Activated CD4-positive, alpha-beta T cell treated with anti-CD3 and anti-CD28 coated beads, Interleukin-2, amount 10 ng/mL, durations not matched to agents 7 days and 5 days (primary cell): ENCODE measurements around the gene CENPB. TPM values are rescaled to one million over a fixed set of nuclear protein-coding genes. Genes with fewer than 3 reads are reported as not detected.

Source experiments
- CTCF ChIA-PET: fragments of 350-600 bp; sonication (Branson Sonifier 250); formaldehyde crosslinking; loops from one replicate; lab custom pipeline; 2021; ENCODE audit warnings: antibody characterized with exemption; lab: Charles Lee
- POLR2A ChIA-PET: fragments of 350-600 bp; sonication (Branson Sonifier 250); formaldehyde crosslinking; loops from one replicate; lab custom pipeline; 2021; ENCODE audit warnings: antibody characterized with exemption; lab: Charles Lee
- DNase-seq: peaks from one replicate; pipeline ENCODE4 v3.0.0-alpha.2; 2020
- H3K27ac Mint-ChIP-seq: one replicate; pipeline ENCODE4 v1.8.0; 2021; ENCODE audit warnings: mild to moderate bottlenecking, moderate library complexity, mixed read lengths
- H3K27me3 Mint-ChIP-seq: one replicate; pipeline ENCODE4 v1.8.0; 2021; ENCODE audit warnings: mixed read lengths
- H3K36me3 Mint-ChIP-seq: one replicate; pipeline ENCODE4 v1.8.0; 2021; ENCODE audit warnings: low read depth, mixed read lengths
- H3K4me1 Mint-ChIP-seq: one replicate; pipeline ENCODE4 v1.8.0; 2021; ENCODE audit warnings: mixed read lengths
- H3K4me3 Mint-ChIP-seq: one replicate; pipeline ENCODE4 v1.8.0; 2021; ENCODE audit warnings: mild to moderate bottlenecking, moderate library complexity, mixed read lengths
- H3K9me3 Mint-ChIP-seq: one replicate; pipeline ENCODE4 v1.8.0; 2021; ENCODE audit warnings: mixed read lengths
- total RNA-seq, 2 experiments: library from RNA; stranded (reverse); gene quantifications; one replicate each; pipeline ENCODE4 v1.2.3, GENCODE V29; 2021

Gene CENPB
- total RNA-seq, 2 experiments from 2014 or later: 77.8 to 85.6 TPM

DNA sequence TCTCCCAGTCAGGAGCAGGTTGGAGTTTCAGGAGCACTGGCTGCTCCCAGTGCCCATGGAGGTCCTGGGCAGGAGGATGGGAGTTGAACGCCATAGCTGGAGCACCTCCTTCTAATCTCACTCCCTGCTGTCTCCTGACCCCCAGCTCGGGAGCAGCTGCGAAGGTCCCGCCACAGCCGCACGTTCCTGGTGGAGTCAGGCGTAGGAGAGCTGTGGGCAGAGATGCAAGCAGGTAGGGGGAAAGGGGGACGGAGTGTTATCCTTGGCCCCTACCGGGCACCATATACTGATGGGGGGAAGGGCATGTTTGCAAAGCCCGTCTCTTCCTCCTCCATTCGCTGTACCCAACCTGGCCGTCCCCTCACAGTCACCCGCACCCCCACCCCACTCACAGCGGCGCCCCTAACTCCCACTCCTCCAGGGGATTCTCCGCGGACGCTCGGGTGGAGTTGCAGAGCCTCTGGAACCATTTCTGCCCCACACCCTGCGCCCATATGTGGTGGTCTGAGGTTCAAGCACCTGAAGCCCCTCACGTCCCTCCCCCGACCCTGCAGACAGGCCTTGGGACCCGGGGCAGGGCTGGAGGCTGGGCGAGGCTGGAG is 37.4 kb downstream of the CENPB start:
- DNase-seq: no peak

DNA sequence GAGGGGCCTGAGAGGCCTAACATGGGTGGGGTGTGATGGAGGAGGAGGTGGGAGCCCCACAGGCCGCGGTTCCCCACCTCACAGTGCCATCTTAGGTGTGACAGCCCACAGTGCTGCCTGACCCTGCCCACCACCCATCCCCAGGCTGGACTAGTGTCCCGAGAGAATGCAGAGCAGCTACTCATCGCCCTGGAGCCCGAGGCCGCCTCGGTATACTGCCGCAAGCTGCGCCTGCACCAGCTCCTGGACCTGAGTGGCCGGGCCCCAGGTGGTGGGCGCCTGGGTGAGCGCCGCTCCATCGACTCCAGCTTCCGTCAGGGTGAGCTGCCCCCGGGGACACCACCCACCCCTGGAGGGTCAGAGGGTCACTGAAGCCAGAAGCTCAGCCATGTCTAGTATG is 38.5 kb downstream of the CENPB start:
- Mint-ChIP-seq H3K9me3 (no peaks in the 10 kb centered on the region), H3K36me3 (no peaks in the 10 kb centered on the region), H3K27ac (no peak overlapping the region), H3K4me3 (no peak overlapping the region), H3K27me3 (peaks cover 2% of the 10 kb centered on the region), H3K4me1 (peaks cover 29% of the 10 kb centered on the region)
- no peak for DNase-seq
- CTCF ChIA-PET: interaction anchor here (0.6 to 2.0 kb wide), 6 partner anchors 9 to 108 kb away, joined by 3 to 6 read pairs (median 3); partner anchors contain the start of gene ADISSP
- POLR2A ChIA-PET: no interaction called here

More for the DNA sequence above, 37.4 kb downstream of the CENPB start:
- POLR2A ChIA-PET: no interaction called here
- Mint-ChIP-seq H3K4me1 (peaks cover 29% of the 10 kb centered on the region), H3K27ac (no peak overlapping the region), H3K36me3 (no peaks in the 10 kb centered on the region), H3K4me3 (no peak overlapping the region), H3K27me3 (no peaks in the 10 kb centered on the region), H3K9me3 (no peaks in the 10 kb centered on the region)
- CTCF ChIA-PET: interaction anchor here (0.6 to 7.0 kb wide), 5 partner anchors 8 to 192 kb away, joined by 3 to 28 read pairs (median 6); partner anchors contain the start of gene ADISSP

DNA sequence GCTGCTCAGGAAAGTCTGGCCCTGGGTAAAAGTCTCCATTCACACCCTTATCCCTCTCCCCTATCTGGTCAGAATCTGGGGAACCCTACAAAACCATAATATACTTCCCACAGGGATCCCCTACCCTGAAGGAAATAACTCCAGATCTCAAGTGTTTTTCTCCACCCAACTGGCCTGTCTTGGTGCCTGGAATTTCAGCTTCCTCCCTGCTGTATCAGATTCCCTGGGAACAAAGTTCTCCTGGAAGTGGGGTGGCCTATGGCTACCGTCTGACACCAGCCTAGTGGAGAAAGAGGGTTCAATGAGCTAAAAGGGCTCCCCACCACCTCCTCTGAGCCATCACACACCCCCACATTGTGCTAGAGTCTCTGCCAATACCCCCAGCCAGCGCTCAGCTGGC is 39.1 kb downstream of the CENPB start:
- Mint-ChIP-seq H3K4me3 (no peak overlapping the region), H3K36me3 (no peaks in the 10 kb centered on the region), H3K9me3 (no peaks in the 10 kb centered on the region), H3K27ac (no peak overlapping the region), H3K4me1 (peaks cover 25% of the 10 kb centered on the region), H3K27me3 (peaks cover 2% of the 10 kb centered on the region)
- ChIA-PET POLR2A (no interaction called here), CTCF (interaction anchor here (0.8 to 2.0 kb wide), 5 partner anchors 10 to 108 kb away, joined by 3 to 6 read pairs (median 3); partner anchors contain the start of gene ADISSP)
- no peak for DNase-seq

DNA sequence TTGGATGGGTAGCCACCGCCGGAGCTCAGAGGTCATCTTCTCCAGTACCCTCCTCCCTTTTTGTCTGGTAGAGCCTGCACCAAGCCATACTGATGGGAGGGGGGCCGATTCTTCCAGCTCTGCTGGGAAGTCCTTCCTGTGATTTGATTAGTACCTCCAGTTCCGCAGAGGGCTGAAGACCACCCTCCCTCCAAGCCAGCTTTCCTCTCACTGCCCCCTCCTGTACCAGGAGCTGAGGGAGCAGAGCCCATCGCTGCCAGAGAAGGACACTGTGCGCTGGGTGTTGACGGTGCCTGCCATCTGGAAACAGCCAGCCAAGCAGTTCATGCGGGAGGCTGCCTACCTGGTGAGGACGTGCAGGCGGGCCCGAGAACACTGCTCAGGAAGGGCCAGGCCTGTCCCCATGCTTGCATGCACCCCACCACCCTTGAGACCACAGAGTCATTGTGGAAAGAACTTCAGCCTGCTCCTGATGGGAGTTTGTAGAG is 40.8 kb downstream of the CENPB start:
- ChIA-PET CTCF (interaction anchor here (0.7 to 2.0 kb wide), 6 partner anchors 11 to 339 kb away, joined by 3 to 9 read pairs (median 4); partner anchors contain the start of genes ADISSP and CENPB), POLR2A (no interaction called here)
- H3K9me3 Mint-ChIP-seq: no peaks in the 10 kb centered on the region
- H3K4me3 Mint-ChIP-seq: no peak overlapping the region
- no peak for DNase-seq
- no peak overlapping the region for H3K27ac Mint-ChIP-seq
- H3K27me3 Mint-ChIP-seq: peaks cover 2% of the 10 kb centered on the region
- peaks cover 17% of the 10 kb centered on the region for H3K4me1 Mint-ChIP-seq
- no peaks in the 10 kb centered on the region for H3K36me3 Mint-ChIP-seq

DNA sequence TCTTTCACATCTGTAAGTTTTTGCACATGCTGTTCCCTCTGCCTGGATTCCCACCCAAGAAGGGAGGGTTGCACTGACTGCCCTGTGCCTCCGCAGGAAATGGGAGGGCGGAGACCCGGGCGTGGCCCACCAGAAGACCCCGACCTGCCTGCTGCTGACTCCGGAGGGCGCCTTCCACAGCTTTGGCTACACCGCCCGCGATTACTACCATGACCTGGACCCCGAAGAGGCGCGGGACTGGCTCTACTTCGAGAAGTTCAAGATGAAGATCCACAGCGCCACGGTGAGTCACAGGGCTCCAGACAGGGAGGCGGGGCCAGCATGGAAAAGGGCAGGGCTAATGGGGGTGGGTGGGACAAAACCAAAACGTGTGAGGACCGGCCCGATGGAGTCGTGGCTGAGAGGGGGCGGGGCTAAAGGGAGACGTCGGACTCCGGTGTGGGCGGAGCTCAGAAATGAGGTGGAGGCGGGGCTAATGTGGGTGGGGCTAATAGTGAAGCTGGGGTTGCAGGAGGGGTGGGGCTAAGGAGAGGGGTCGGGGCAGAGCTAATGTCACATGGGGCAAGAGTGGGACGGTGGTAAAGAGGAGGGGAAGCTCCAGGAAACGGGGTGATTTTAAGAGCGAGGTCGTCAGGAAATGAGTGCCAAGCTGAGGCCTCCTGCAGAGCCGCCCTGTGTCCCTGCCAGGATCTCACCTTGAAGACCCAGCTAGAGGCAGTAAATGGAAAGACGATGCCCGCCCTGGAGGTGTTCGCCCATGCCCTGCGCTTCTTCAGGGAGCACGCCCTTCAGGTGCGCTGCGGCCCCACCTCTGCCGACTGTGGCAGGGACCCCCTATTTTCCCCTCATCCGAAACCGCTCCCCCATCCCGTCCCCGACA is 41.5 kb downstream of the CENPB start:
- CTCF ChIA-PET: interaction anchor here (0.7 to 2.0 kb wide), 6 partner anchors 12 to 340 kb away, joined by 3 to 9 read pairs (median 4); partner anchors contain the start of genes ADISSP and CENPB

DNA sequence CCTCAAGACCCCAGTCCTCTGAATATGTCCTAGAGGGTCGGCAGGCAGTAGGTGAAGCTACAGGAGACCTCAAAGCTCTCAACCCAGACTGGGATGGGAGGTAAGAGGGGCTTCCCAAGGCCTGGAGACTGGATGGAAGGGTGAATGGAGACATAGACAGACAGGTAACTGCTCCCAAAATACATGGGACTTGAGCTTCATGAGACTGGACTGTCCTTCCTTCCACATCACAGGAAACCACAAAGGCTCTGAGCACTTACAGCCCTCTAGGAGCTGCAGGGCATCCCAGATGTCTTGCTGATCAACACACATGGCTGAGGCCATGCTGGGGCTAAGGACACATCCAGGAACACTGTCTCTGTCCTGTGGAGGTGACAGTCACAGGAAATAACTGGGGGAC is 42.5 kb downstream of the CENPB start:
- peaks cover 16% of the 10 kb centered on the region for H3K4me1 Mint-ChIP-seq
- no peak overlapping the region for H3K4me3 Mint-ChIP-seq
- H3K27ac Mint-ChIP-seq: no peak overlapping the region
- POLR2A ChIA-PET: no interaction called here
- H3K36me3 Mint-ChIP-seq: no peaks in the 10 kb centered on the region
- CTCF ChIA-PET: interaction anchor here (0.9 to 2.0 kb wide), 2 partner anchors 24 to 47 kb away, joined by 3 to 9 read pairs; partner anchors contain the start of gene ADISSP
- peaks cover 2% of the 10 kb centered on the region for H3K27me3 Mint-ChIP-seq
- no peak for DNase-seq
- no peaks in the 10 kb centered on the region for H3K9me3 Mint-ChIP-seq

More for the DNA sequence above, 41.5 kb downstream of the CENPB start:
- no peak overlapping the region for H3K27ac Mint-ChIP-seq
- H3K27me3 Mint-ChIP-seq: peaks cover 2% of the 10 kb centered on the region
- peak; percentile 69 for DNase-seq
- H3K4me1 Mint-ChIP-seq: peaks cover 16% of the 10 kb centered on the region
- H3K4me3 Mint-ChIP-seq: peak overlapping the region; percentile 28
- no peaks in the 10 kb centered on the region for H3K36me3 Mint-ChIP-seq
- POLR2A ChIA-PET: no interaction called here
- H3K9me3 Mint-ChIP-seq: no peaks in the 10 kb centered on the region

DNA sequence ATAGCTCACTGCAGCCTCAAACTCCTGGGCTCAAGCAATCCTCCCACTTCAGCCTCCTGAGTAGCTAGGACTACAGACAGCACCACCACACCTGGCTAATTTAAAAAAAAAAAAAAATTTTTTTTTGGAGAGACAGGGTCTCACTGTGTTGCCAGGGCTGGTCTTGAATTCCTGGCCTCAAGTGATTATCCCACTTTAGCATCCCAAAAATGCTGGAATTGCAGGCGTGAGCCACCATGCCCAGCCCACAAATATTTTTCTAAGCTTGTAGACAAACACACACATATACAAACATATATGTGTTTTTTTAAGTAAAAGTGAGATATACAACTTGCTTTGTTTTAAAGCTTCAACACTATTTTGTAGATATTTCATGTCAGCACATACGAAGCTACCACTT is 43.3 kb downstream of the CENPB start:
- ChIA-PET POLR2A (no interaction called here), CTCF (interaction anchor here (1.1 kb wide), 1 partner anchor 14 kb away, joined by 5 read pairs; no protein-coding TSS in a partner anchor)

DNA sequence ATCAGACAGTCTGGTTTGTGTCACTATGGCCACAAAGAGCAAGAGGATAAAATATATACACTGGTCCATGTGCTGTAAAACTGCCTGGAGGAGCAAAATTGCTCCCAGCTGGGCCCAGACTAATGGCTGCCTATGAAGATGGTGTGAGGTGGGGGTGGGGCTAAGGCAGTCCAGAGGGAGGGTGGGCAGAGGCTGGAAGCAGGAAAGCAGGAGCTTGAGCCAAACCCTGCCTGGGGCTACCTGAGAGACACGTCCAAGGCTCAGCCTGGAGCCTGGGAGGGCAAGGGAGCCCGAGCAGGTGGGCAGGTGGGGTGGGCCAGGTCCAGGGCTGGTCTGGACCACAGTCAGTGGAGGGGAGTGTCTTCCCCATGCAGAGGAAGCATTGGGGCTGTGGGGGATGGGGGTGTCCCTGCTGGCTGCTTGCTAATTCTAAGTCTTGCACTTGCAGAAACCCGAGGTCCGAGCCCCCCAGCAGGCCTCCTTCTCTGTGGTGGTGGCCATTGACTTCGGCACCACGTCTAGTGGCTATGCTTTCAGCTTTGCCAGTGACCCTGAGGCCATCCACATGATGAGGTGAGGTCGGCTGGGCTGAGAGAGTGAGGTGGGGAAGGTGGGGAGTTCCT is 44.6 kb downstream of the CENPB start:
- no peaks in the 10 kb centered on the region for H3K36me3 Mint-ChIP-seq
- no peak for DNase-seq
- peaks cover 16% of the 10 kb centered on the region for H3K4me1 Mint-ChIP-seq
- ChIA-PET POLR2A (no interaction called here), CTCF (interaction anchor here (0.6 to 2.1 kb wide), 6 partner anchors 8 to 402 kb away, joined by 3 to 7 read pairs (median 4); partner anchors contain the start of gene HSPA12B)
- H3K27me3 Mint-ChIP-seq: peaks cover 5% of the 10 kb centered on the region
- H3K27ac Mint-ChIP-seq: no peak overlapping the region
- H3K4me3 Mint-ChIP-seq: no peak overlapping the region
- no peaks in the 10 kb centered on the region for H3K9me3 Mint-ChIP-seq

More for the DNA sequence above, 43.3 kb downstream of the CENPB start:
- H3K27ac Mint-ChIP-seq: no peak overlapping the region
- peaks cover 2% of the 10 kb centered on the region for H3K27me3 Mint-ChIP-seq
- H3K9me3 Mint-ChIP-seq: no peaks in the 10 kb centered on the region
- DNase-seq: no peak
- no peaks in the 10 kb centered on the region for H3K36me3 Mint-ChIP-seq
- no peak overlapping the region for H3K4me3 Mint-ChIP-seq
- H3K4me1 Mint-ChIP-seq: peaks cover 16% of the 10 kb centered on the region

DNA sequence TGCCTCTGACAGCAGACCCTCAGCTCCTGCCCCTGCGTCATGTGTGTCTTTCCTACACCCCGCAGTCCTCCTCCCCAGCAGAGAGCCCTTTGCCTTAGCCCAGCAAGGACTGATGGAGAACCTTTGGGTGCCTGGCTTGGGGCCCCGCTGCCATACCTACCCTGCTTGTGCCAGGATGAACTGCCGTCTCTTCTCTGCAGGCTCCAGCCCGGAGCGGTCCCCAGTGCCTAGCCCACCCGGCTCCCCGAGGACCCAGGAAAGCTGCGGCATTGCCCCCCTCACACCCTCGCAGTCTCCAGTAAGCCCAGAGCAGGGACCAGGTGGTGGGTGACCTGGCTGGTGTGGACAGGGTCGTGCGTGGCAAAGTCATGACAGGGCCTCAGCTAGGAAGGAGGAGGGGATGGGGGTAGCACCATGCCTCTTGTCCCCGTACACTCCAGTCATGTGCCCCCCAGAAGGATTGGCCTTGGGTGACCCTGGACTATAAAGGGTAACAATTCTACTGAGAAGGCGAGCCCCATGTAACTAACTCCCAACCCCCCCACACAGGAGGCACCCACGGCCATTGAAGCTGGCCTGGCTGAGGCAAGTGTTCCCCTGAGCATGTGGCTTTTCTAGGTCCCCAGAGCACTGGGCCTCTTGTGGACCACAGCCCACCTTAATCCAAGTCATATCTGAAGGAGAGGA is 45.8 kb downstream of the CENPB start:
- POLR2A ChIA-PET: no interaction called here
- H3K27me3 Mint-ChIP-seq: peaks cover 12% of the 10 kb centered on the region
- DNase-seq: no peak
- no peak overlapping the region for H3K4me3 Mint-ChIP-seq
- H3K27ac Mint-ChIP-seq: no peak overlapping the region
- no peaks in the 10 kb centered on the region for H3K9me3 Mint-ChIP-seq
- no peaks in the 10 kb centered on the region for H3K36me3 Mint-ChIP-seq
- CTCF ChIA-PET: interaction anchor here (0.6 to 2.1 kb wide), 9 partner anchors 9 to 403 kb away, joined by 3 to 6 read pairs (median 3); no protein-coding TSS in a partner anchor
- H3K4me1 Mint-ChIP-seq: peaks cover 16% of the 10 kb centered on the region

DNA sequence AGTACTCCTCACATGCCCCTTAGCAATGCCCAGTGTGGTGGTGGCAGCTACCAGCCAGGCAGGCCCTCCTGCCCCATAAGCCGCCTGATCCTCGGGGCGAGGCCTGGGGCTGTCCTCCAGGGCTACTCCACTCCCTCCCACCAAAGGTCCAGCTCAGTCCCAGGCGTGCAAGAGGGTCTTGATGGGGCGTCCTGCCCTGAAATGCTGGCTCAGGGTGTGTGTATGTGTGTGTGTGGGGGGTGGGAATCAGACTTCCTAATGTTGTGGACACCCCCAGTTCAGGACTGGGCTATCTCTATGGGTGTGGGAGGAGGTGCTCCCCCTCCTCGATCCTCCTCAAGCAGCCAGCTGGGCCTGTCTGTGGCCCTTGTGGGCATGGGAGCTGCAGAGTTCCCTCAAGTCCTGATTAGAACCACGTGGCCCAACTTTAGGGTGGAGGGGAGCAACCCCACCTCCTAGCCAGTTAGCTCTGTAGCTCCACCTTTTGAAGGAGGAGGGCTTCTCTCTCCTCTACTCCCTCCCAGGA is 46.6 kb downstream of the CENPB start:
- H3K9me3 Mint-ChIP-seq: no peaks in the 10 kb centered on the region
- POLR2A ChIA-PET: no interaction called here
- no peak overlapping the region for H3K27ac Mint-ChIP-seq
- no peak overlapping the region for H3K4me3 Mint-ChIP-seq
- CTCF ChIA-PET: interaction anchor here (0.6 to 2.1 kb wide), 6 partner anchors 10 to 497 kb away, joined by 3 to 6 read pairs (median 3); no protein-coding TSS in a partner anchor
- H3K4me1 Mint-ChIP-seq: peaks cover 9% of the 10 kb centered on the region
- no peaks in the 10 kb centered on the region for H3K36me3 Mint-ChIP-seq
- H3K27me3 Mint-ChIP-seq: peaks cover 14% of the 10 kb centered on the region
- DNase-seq: no peak

DNA sequence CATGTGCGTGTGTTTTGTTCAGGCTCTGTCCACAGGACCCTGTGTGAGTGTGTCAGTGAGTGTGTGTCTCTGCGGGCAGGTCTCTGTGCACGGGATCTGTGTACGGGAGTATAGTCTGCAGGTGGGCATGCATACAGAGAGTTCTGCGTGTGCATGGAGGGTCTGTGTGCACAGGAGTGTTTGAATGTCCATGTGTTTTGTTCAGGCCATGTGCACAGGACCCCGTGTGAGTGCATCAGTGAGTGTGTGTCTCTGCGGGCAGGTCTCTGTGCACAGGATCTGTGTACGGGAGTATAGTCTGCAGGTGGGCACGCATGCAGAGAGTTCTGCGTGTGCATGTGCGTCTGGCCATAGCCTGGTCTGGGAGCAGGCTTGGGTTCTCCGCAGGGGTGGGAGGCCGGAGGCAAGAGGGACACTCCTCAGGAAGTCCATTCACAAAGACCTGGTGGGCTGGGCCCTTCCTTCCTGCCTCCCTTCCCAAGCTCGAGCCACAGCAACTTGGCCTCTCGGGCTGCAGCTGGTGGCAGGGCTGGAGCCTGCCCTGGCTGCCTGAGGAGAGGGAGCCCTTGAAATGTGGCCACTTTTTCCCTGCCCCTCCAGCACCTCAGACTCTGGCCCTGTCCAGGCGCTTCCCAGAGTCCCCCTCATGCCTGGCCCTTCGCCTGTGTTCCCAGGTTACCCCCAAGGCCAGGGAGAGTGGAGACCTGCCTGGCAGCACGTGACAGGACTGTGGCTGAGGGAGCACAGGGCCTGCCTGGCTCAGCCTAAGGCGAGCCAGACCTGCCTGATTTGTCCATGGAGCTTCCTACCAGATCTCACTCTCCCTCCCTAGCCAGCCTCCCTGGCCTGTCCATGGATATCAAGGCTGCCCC is 47.2 kb downstream of the CENPB start:
- Mint-ChIP-seq H3K4me1 (peaks cover 3% of the 10 kb centered on the region), H3K36me3 (no peaks in the 10 kb centered on the region), H3K27ac (no peak overlapping the region), H3K9me3 (no peaks in the 10 kb centered on the region), H3K27me3 (peaks cover 16% of the 10 kb centered on the region), H3K4me3 (no peak overlapping the region)
- CTCF ChIA-PET: interaction anchor here (0.6 to 1.3 kb wide), 4 partner anchors 12 to 497 kb away, joined by 3 read pairs; no protein-coding TSS in a partner anchor
- DNase-seq: no peak
- POLR2A ChIA-PET: no interaction called here
